OCI-LY7 (cell line): Measurements from ENCODE around the gene CELF1. TPM values are rescaled to one million over a fixed set of nuclear protein-coding genes. Genes with fewer than 3 reads are reported as not detected.

ENCODE experiments used
- BruUV-seq: library from RNA; stranded (reverse); fragments of 400-500 nt; replicated peaks from 2 replicates; lab custom pipeline; 2021; lab: Mats Ljungman, UMichigan
- CTCF ChIA-PET: fragments of 300-600 bp; sonication (Branson Sonifier 250); formaldehyde crosslinking; loops from one replicate; lab custom pipeline; 2022; ENCODE audit warnings: antibody characterized with exemption; ENCODE audit not compliant: unreplicated experiment; lab: Charles Lee
- POLR2A ChIA-PET: fragments of 300-600 bp; sonication (Branson Sonifier 250); formaldehyde crosslinking; loops from one replicate; lab custom pipeline; 2022; ENCODE audit warnings: antibody characterized with exemption; lab: Charles Lee
- DNase-seq: peaks from one replicate; pipeline ENCODE4 v3.0.0-alpha.2; 2015; ENCODE audit warnings: low spot score
- H2AFZ ChIP-seq: fragments of 200-600 bp; sonication (generic), shearing (Covaris generic); 2 replicates; pipeline ENCODE4 v1.6.1; 2014; ENCODE audit warnings: mild to moderate bottlenecking, antibody characterized with exemption, low read length, moderate library complexity
- H3K27ac ChIP-seq: fragments of 200-600 bp; sonication (generic); 2 replicates; pipeline ENCODE4 v1.5.1; 2014; ENCODE audit warnings: mixed run types, low read depth, mild to moderate bottlenecking, moderate library complexity, low read length, inconsistent platforms; ENCODE audit not compliant: poor library complexity, severe bottlenecking
- H3K36me3 ChIP-seq: fragments of 200-600 bp; sonication (generic); 2 replicates; pipeline ENCODE4 v1.6.1; 2014; ENCODE audit warnings: mild to moderate bottlenecking, antibody characterized with exemption, low read length, moderate library complexity, mixed read lengths; ENCODE audit not compliant: insufficient read depth
- H3K4me1 ChIP-seq: fragments of 200-600 bp; sonication (generic); 2 replicates; pipeline ENCODE4 v1.5.1; 2014; ENCODE audit warnings: mild to moderate bottlenecking, low read length; ENCODE audit not compliant: insufficient read depth, poor library complexity, severe bottlenecking
- H3K4me2 ChIP-seq: fragments of 200-600 bp; sonication (generic); 2 replicates; pipeline ENCODE4 v1.6.1; 2014; ENCODE audit warnings: mild to moderate bottlenecking, low read length
- H3K4me3 ChIP-seq: fragments of 200-600 bp; sonication (generic); 2 replicates; pipeline ENCODE4 v1.5.1; 2014; ENCODE audit warnings: mild to moderate bottlenecking, low read depth, low read length; ENCODE audit not compliant: poor library complexity, severe bottlenecking
- H3K79me2 ChIP-seq: fragments of 200-600 bp; sonication (generic); 2 replicates; pipeline ENCODE4 v1.6.1; 2016; ENCODE audit warnings: low read depth, mild to moderate bottlenecking, low read length, moderate library complexity, mixed read lengths; ENCODE audit not compliant: insufficient read depth
- H3K9me2 ChIP-seq: fragments of 200-600 bp; sonication (generic); 2 replicates; pipeline ENCODE4 v1.6.1; 2016; ENCODE audit warnings: mild to moderate bottlenecking, low read length, mixed read lengths; ENCODE audit not compliant: insufficient read depth
- H3K9me3 ChIP-seq: fragments of 200-600 bp; sonication (generic); 2 replicates; pipeline ENCODE4 v1.6.1; 2014; ENCODE audit warnings: mild to moderate bottlenecking, mixed run types, low read length, mixed read lengths
- H4K20me1 ChIP-seq: fragments of 200-600 bp; sonication (generic); 2 replicates; pipeline ENCODE4 v1.6.1; 2014; ENCODE audit warnings: mild to moderate bottlenecking, antibody characterized with exemption, low read length, moderate library complexity, mixed read lengths; ENCODE audit not compliant: insufficient read depth
- CTCF ChIP-seq: fragments of 200-600 bp; sonication (generic); conservative IDR thresholded peaks from 2 replicates; pipeline ENCODE4 v1.5.1; 2014; ENCODE audit warnings: mild to moderate bottlenecking, antibody characterized with exemption, low read length, moderate library complexity, mixed read lengths
- EZH2phosphoT487 ChIP-seq: fragments of 200-600 bp; sonication (generic); IDR thresholded peaks from 2 replicates; pipeline ENCODE4 v1.6.1; 2018; ENCODE audit warnings: low read depth, borderline replicate concordance, mild to moderate bottlenecking, mixed run types, antibody characterized with exemption, low read length, moderate library complexity, mixed read lengths
- intact Hi-C: fragments of 100-400 bp; cut with micrococcal nuclease; formaldehyde crosslinking; loops from one replicate; pipeline ENCODE4 v1.10.0; 2022; ENCODE audit not compliant: unreplicated experiment
- total RNA-seq, 2 experiments: library from RNA; depleted of rRNA in 1 of 2; stranded (reverse); fragments of >200 nt in 1 of 2; shearing (Covaris generic) in 1 of 2; gene quantifications; 2 replicates each; pipeline ENCODE4 v1.2.3, GENCODE V29; 2014 to 2022

Gene CELF1
- total RNA-seq, 2 experiments from 2014 or later, result 87.4 to 143 TPM

GRCh38 chr11:47511917-47512316, 41.0 kb downstream of the CELF1 start:
- Histone ChIP-seq H3K9me3 (no peaks in the 10 kb centered on the region), H3K4me1 (peaks cover 30% of the 10 kb centered on the region), H3K27ac (no peak overlapping the region), H3K36me3 (peaks cover 31% of the 10 kb centered on the region), H2AFZ (no peak overlapping the region), H3K9me2 (no peaks in the 10 kb centered on the region), H3K79me2 (peaks cover 98% of the 10 kb centered on the region), H3K4me2 (no peak overlapping the region), H4K20me1 (peaks cover 12% of the 10 kb centered on the region), H3K4me3 (no peak overlapping the region)
- ChIA-PET POLR2A (interaction anchor here (0.6 to 1.4 kb wide), 5 partner anchors 12 to 164 kb away, joined by 3 to 8 read pairs (median 3); no protein-coding TSS in a partner anchor), CTCF (no interaction called here)
- no TSS peak for BruUV-seq
- DNase-seq, result no peak
- no peak for TF ChIP-seq EZH2phosphoT487
- no peak for TF ChIP-seq CTCF
- intact Hi-C loops, result no loop called here

- CTCF ChIA-PET, result interaction anchor here (0.7 kb wide), 1 partner anchor 583 kb away, joined by 3 read pairs; no protein-coding TSS in a partner anchor
- Histone ChIP-seq H3K36me3 (peaks cover 37% of the 10 kb centered on the region), H3K27ac (no peak overlapping the region), H3K9me2 (no peaks in the 10 kb centered on the region), H3K79me2 (peaks cover 97% of the 10 kb centered on the region), H4K20me1 (peaks cover 7% of the 10 kb centered on the region), H3K4me3 (no peak overlapping the region), H3K4me2 (no peak overlapping the region), H2AFZ (no peak overlapping the region), H3K9me3 (no peaks in the 10 kb centered on the region), H3K4me1 (peaks cover 25% of the 10 kb centered on the region)
- POLR2A ChIA-PET, result interaction anchor here (1.2 to 2.5 kb wide), 4 partner anchors 8 to 24 kb away, joined by 4 to 6 read pairs (median 4); no protein-coding TSS in a partner anchor
- DNase-seq, result no peak
- BruUV-seq, result no TSS peak
- TF ChIP-seq CTCF (no peak), EZH2phosphoT487 (no peak)
- intact Hi-C loops, result no loop called here
Observed at GRCh38 chr11:47510209-47510608, 42.7 kb downstream of the CELF1 start.

GRCh38 chr11:47509077-47509536, 43.8 kb downstream of the CELF1 start:
- POLR2A ChIA-PET, result interaction anchor here (0.6 to 2.5 kb wide), 6 partner anchors 9 to 510 kb away, joined by 3 to 6 read pairs (median 4); no protein-coding TSS in a partner anchor

More at GRCh38 chr11:47509077-47509536, 43.8 kb downstream of the CELF1 start:
- Histone ChIP-seq H3K9me2 (no peaks in the 10 kb centered on the region), H2AFZ (no peak overlapping the region), H3K36me3 (peaks cover 37% of the 10 kb centered on the region), H3K27ac (no peak overlapping the region), H3K9me3 (no peaks in the 10 kb centered on the region), H3K79me2 (peaks cover 97% of the 10 kb centered on the region), H3K4me1 (peaks cover 19% of the 10 kb centered on the region), H3K4me2 (peak overlapping the region; percentile 18; the same call in 1 of the 2 replicates), H3K4me3 (no peak overlapping the region), H4K20me1 (peaks cover 9% of the 10 kb centered on the region; the same call in 1 of the 2 replicates)
- BruUV-seq, result no TSS peak
- no peak for TF ChIP-seq CTCF
- no peak for TF ChIP-seq EZH2phosphoT487
- intact Hi-C loops, result no loop called here
- no peak for DNase-seq
- CTCF ChIA-PET, result no interaction called here
